ENCODE measurements around the gene STAG2.

STAG2 gene

DNA sequence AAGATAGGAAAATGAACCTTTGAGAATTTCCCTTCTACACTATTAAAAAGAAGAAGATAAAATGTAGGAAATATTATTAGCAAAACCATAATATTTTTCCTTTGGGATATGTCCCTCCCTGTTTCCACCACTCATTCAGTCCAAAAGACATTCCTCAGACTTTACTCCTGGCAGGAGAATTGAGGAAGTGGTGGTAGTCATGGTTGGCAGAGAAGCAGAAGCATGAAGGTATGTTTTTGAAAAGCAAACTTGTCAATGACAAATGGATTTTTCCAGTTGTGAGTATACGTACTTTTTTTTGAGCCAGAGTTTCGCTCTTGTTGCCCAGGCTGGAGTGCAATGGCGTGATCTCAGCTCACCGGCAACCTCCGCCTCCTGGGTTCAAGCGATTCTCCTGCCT is 13.7 kb downstream of the STAG2 start:
- no peak for DNase-seq

DNA sequence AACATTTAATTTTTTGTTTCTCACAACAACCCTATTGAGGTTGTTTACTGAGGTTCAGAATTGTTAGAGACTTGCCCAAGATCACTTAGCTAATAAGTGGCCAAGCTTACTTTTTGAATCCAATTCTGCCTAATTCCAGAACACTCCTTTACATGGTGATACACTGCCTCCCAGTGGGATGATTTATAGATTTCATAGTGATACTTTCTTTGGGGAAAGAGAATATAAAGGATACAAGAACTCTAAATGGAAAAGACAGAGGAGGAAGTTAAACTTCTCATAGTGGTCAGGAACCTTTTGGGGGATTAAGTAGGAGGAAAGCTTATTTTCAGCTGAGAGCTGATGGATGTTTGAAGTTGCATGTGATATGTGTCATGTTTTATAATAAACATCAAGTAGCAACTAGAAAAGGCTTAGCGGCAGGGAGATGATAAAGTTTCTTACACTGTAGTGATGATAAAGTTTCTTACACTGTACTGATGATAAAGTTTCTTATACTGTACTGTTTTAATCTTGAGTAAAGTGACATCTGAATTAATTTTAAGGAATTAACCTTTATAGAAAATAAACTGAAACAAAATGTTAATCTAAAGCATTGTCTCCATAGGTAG is 15.3 kb downstream of the STAG2 start:
- DNase-seq: no peak

DNA sequence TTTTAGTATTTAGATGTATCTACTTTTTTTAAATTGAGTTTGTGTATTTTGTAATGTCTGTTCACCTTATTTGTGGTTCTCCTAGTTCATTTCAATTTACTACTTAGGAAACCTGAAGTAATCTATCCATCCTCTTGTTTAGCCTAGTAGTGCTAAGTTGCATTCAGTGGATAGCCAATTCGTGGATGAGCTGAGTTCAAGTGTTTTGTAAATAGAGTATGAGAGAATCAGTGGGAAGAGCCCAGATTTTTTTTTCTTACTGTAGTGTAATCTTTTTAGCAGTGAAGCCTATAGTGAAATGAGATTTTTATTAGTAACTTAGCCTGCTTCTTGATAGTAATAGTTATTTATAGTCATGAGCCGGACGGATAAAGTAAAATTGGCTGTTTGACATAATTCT is 21.7 kb downstream of the STAG2 start:
- no peak for DNase-seq

DNA sequence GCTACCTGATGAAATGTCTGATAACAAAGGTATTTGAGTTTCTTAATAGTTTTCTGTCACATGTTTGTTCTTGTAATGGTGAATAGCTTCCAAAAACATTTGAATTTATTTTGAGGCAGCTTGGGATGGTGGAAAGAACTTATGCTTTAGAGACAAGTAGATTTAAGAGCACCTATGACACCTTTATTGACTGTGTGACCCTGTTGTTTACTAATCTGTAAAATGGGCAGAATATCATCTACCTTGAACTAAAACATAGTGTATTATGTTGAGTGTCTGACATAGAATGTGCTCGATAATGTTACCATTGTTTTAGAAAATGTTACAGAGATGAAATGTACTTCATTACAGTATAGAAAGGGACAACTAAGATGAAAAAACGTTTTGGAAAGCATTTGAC is 24.9 kb downstream of the STAG2 start:
- DNase-seq: no peak

DNA sequence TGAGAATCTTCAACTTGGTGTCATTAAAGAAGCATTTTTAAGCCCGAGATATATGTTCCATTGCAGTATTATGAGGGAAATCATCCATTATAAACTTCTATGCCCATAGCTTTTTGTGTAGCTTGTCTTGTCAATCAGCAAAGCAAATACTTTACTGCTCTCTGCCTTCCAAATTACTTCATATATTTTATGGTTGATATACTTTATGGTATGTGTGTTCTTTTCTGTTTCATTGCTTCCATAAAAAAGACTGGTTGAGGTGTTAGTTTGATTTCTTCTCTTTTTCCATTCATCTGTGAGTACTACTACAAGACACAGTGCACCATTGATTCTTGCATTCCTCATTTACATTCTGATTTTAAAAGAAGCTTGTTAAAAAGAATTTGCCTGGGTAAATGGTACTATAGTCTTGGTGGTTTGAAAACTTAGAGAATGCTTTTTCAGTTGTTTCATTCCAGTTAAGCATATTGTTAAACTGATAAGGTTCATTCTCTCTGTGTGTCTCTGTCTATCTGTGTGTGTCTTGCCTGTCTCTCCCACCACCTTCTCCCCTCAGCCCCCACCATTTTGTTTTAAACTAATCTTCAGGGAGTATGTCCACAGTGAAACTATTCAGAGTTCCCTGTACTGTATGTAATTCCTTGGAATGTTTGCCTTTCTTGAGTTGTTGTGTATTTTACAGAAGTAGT is 27.1 kb downstream of the STAG2 start:
- DNase-seq: no peak

DNA sequence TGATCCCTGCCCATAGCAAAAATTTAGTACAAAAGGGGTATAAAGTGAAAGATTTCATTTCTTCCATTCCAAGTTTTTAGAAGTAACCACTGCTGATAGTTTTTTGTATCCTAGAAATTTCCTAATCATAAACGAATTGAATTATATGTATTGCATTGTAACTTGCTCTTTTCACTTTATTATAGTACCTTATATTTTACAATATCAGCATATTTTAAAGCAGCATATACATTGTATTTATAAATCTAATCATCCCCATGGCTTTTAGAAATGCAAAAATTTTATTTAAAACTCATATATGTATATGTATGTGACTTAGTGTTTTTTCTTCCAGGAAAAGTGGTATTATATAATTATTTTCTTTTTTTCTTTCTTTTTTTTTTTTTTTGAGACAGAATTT is 27.7 kb downstream of the STAG2 start:
- DNase-seq: no peak

DNA sequence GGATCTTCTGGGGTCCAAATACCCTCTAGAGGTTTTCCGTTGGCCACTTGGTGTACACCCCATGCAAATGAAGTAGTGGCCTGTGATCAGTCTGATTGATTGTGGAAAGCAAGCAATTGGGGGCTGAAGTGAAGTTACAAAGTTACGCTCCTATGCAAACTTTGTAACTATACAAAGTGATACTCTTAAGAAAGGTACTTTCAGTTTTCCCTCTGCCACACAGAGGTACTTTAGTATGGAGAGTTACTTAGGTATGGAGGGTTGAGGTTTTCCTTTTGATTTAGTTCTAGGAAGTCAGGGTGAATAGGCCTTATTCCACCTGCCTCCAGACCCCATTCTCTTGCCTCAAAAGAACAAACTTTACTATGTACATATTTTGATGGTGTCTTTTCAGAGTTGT is 28.7 kb downstream of the STAG2 start:
- no peak for DNase-seq

DNA sequence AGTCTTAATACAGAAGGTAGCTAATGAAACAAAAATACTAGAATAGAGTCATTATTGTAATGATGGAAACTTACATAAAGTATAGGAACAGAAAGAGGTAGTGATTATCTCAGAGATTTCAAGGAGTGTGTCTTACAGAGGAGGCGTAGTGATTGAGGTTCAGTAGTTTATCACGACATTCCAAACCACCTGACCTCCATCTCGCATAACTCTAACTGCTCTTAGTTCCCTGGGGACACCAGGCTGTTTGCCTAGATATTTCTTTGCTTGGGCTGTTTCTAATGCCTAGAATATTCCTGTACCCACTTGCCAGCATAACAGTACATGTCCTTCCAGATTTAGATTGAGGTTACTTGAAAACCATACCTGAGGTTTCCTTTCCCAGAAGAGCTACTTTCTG is 29.1 kb downstream of the STAG2 start:
- DNase-seq: no peak

DNA sequence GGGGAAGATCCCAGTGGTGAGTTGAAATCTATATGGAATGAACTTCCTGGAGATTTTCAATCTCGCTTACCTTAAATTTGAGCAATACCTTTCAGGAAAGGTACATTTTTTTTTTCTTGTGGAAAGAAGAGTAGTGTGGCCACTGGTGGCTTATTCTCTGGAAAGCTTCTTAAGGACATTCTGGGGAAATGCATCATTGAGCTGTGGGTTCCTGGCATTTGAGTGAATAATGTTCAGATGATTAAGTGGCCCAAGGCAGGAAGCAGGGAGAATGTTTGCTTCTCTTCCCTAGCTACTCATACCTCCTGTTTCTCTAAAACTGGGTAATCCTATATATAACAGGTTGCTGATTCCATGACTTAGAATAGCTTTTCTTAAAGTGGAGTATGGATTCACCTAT is 31.8 kb downstream of the STAG2 start:
- no peak for DNase-seq

DNA sequence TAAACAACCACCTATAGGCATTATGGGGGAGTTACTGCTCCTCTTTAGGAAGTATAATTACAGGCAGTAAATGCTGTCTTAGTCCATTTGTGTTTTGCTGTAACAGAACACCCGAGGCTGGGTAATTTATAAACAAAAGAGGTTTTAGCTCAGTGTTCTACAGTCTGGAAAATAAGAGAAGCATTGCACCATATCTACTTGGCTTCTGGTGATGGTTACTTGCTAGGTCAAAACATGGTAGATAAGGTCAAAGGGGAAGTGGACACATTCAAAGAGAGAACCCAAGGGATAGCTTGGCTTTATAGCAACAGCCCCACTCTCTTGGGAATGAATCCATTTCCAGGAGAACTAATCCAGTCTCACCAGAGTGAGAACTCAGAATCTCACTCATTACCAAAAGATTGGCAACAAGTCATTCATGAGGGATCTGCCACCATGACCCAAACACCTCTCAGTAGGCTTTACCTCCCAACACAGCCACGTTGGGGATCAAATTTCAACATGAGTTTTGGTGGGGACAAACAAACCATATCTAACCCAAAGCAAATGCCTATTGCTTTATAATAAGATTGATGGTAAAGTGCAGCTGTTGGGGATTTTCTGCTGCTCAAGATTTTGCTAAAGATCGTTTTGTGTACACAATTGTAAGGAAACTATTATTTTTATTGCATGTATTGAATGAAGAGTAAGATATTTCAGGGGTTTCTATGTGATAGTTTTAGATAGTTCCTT is 32.6 kb downstream of the STAG2 start:
- no peak for DNase-seq

DNA sequence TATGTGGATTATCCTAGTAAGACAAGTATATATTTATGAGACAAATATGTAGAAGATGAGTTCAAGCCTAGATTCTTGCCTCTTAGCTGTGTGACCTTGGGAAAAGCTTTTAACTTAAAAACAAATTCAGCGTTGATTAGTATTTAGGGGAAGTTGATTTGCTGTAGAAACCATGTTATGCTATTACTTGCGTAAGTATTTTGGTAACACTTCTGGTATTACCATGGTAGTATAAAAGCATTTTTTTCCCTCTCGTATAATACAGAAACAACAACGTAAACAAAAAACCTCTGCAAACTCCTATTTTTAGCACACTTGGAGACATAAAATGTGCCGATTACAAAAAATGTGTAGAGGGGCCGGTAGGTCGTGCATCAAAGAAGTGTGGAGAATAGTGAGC is 33.2 kb downstream of the STAG2 start:
- DNase-seq: no peak

DNA sequence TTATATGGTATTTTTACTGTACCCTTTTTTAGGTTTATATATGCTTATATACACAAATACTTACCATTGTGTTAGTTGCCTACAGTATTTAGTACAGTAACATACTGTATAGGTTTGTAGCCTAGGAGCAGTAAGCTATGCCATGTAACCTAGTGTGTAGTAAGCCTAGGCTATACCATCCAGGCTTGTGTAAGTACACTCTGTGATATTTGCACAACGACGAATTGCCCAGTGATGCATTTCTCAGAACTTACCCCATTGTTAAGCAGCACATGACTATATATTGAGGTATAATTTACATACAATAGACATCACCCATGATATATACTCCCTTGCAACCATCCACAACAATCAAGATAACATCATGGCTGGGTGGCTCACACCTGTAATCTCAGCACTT is 40.1 kb downstream of the STAG2 start:
- no peak for DNase-seq

DNA sequence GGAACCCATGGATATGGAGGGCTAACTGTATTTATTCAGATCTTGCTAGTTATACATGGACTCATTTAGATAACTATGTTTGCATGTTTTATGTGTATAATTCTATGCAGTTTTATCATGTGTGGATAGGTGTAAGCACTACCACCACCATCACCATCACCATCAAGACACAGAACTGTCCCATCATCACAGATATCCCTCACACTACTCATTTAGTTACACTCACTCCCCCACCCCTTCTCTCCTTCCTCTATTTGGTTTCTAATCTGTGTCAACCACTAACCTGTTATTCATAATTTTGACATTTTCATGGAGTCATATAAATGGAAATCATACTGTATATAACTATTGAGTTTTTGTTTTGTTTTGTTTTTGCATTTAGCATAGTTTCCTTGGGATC is 43.7 kb downstream of the STAG2 start:
- DNase-seq: no peak

DNA sequence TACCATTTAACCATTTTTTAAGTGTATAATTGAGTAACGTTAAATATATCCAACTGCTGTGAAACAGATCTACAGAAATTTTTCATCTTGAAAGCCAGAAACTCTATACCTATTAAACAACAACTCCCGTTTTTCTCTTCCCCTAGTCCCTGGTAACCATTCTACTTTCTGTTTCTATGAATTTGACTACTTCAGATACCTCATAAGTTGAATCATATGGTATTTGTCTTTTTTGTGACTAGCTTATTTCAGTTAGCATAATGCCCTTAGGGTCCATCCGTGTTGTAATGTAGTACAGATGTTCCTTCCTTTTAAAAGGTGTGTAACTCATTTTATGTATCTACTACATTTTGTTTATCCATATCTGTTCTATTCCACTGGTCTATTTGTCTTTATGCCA is 48.7 kb downstream of the STAG2 start:
- no peak for DNase-seq

DNA sequence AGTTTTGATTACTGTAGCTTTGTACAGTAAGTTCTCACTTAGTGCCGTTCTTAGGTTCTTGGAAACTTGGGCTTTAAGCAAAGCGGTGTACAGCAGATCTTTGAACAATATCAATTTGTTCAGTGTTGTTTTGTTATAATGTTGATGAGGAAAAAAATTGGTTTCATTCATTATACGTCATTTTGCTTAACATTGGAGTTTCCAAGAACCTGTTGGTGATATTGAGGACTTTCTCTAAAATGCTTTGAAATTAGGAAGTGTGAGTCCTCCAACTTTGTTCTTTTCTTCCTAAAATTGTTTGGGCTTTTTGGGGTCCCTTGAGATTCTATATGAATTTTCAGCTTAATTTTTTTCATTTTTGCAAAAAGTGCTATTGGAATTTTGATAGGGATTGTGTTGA is 49.1 kb downstream of the STAG2 start:
- DNase-seq: no peak

DNA sequence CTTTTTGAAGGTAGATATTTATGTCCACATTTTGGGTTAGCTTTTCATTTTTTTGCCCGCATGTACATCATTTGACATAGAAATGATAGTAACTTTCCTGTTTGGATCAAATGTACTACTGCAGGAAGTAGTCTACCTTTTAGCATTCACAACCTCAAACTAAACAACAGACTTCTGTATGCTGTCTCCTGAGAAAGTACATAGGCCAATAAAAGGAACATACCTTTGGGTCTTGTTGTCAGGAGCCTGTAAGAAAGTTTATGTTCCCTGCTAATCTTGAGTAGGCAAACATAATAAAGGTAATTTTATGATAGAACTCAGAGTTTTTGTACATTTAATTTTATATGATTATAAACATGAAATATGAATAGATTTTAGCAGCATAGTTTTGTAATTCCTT is 54.2 kb downstream of the STAG2 start:
- no peak for DNase-seq

DNA sequence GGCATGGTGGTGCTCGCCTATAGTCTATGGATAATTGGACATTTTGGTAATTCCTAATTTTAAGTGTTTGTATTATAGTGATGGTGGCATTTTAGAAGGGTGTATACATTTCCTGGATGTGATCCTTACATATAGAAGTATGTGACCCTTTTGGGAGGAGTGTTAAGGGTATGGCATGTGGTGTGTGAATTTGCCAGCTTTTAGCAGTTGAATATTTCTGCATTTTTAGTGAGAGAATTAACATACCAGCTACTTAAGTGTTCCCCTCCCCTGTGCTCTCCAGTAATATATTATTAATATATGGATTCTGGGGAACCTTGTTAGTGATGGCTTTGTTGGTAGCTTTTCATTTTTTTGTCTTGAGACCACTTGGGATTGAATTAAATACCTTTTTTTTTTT is 55.3 kb downstream of the STAG2 start:
- DNase-seq: no peak

DNA sequence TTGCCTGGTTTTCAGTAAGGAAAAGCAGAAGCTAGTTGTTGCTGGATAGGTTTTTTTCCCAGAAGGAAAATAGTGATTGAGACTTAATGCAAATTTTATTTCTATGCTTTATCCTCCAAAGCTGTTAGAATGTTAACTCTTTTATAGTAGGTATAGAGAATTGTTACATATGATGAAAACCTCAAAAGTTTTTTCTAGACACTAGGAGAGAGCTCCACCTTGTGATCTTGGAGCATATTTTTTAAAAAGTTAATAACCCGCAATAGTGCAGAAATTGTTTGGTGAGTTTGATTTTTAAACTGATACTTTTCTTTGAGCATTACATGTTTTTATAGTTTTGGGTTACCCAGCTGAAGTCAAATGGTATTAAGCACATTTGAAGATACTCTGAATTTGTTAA is 56.5 kb downstream of the STAG2 start:
- DNase-seq: no peak

DNA sequence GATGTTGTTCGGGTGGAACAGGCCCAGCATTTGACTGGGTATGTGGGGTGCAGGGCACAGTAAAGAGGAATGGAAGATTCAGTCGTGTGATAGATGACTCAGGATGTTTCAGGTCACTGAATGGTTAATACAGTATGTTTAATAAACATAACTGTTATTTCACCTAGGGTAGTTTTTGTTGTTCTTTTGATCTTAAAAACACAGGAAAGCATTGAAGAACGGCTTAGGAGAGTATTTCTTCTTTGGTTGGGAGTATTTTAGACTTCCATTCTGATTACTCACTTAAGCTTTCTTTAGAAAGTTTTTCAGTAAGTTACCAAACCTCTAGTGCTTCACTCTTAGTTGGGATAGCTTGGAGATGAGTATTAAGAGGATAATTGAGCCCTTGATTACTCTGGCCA is 62.3 kb downstream of the STAG2 start:
- DNase-seq: no peak

DNA sequence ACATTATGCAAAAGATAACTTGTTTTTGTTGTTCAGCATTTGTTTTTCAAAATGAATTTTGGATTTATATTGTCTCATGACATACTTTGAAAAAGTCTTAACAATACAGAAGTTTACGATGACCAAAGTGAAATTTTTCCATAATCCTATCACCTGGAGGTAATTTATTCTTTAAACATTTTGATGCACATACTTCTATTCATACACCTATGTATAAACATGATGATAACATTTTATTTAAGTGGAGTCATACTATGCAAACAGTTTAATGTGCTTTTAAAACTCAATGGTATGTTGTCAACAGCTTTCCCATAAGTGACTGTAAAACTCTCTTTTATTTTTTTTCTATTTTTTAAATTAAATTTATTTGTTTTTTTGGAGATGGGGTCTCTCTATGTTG is 65.0 kb downstream of the STAG2 start:
- no peak for DNase-seq

DNA sequence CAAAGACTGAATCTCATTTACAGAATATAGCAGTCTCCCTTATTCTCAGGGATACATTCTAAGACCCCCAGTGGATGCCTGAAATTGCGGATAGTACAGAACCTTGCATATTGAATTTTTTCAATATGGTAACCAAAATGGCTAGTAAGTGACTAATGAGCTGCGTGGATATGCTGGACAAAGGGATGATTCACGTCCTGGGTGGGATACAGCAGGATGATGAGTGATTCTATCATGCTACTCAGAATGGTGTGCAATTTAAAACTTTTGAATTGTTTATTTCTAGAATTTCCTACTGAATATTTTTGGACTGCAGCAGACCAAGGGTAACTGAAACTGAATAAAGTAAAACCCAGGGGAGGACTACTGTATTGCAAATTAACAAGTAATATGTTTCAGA is 66.7 kb downstream of the STAG2 start:
- no peak for DNase-seq

DNA sequence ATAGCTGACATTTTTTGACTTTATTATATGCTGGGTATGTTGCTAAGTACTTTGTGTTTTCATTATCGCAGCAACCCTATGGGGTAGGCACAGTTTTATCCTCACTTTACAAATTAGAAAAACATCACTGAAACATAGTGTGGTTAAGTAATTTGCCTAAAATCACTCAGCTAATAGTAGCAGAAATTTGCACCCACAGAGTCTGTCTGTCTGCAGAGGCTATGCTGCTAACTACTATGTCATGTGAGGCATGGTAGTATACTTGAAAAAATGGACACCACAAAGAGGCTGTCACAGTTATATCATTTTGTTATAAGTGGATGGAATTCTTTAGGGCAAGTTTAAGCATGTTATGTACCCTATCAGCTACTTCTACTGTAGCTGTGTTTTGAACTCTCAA is 69.0 kb downstream of the STAG2 start:
- DNase-seq: no peak

DNA sequence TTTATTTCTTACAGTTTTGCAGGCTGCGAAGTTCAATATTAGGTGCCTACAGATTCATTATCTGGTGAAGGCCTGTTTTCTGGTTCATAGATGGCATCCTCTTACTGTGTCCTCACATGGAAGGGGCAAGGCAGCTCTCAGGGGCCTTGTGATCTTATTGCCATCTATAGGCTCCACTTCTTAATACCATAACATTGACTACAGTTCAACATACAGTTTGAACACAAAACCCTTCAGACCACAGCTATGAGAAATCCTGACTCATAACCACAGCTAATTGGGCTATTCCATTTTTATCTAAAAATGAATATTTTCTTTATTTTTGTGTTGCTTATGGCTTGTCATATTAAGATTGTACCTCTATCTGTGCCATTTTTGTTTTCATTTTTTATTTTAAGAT is 72.3 kb downstream of the STAG2 start:
- no peak for DNase-seq

DNA sequence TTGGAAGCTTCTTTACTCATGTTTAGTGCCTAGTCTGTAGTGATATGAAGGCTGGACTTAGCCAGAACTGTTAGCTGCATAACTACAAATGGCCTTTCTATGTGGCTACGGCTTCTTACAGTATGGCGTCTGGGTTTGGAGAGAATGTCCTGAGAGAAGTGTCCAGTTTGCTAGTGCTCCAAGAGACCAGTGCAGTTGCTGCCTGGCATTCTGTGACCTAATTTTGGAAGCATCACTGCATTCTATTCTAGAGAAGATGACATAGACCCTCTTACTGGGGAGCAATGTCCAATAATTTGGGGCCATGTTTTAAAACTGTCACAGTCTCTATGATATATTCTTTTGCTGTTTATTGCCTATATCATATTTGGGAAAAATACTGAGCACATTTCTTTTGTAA is 74.2 kb downstream of the STAG2 start:
- DNase-seq: no peak

DNA sequence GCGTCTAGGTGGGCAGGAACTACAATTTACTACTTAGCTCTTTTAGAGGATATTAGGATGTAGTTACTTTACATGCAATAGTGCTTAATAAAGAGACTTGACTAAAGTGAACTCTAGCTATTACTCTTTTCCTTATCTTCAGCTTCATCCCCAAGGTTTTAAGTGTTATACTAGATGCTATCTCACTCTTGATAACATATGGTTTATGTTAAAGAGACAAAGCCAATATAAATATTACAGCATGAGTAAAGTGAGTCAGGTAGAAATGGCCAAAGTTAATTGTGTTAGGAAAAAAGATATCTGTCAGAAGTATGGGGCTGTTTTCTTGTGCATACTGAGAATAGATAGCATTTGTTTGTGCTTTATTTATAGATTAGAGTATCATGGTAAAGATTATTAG is 80.5 kb downstream of the STAG2 start:
- DNase-seq: no peak

Data from effector CD8-positive, alpha-beta T cell (primary cell).